Testis (tissue), 3 donors: ENCODE results near the gene LSM7. TPM values are rescaled to one million over a fixed set of nuclear protein-coding genes. Genes with fewer than 3 reads are reported as not detected.

Source experiments
- DNase-seq: peaks from one replicate; pipeline ENCODE4 v3.0.0-alpha.2; 2019
- H3K27ac ChIP-seq, 2 donors: fragments of 200-600 bp; sonication (generic); one replicate each; pipeline ENCODE4 v1.5.1; 2019
- H3K27me3 ChIP-seq: fragments of 200-600 bp; sonication (generic); one replicate; pipeline ENCODE4 v1.5.1; 2019
- H3K36me3 ChIP-seq: fragments of 200-600 bp; sonication (generic); one replicate; pipeline ENCODE4 v1.5.1; 2017; ENCODE audit warnings: low read depth; ENCODE audit errors: missing control alignments
- H3K4me1 ChIP-seq: fragments of 200-600 bp; sonication (generic); one replicate; pipeline ENCODE4 v1.5.1; 2019
- H3K4me3 ChIP-seq, 2 donors: fragments of 200-600 bp; sonication (generic); one replicate each; pipeline ENCODE4 v1.5.1; 2017 to 2019
- H3K9me3 ChIP-seq: fragments of 200-600 bp; sonication (generic); one replicate; pipeline ENCODE4 v1.5.1; 2017
- CTCF ChIP-seq, 3 experiments: fragments of 450-650 bp in 2 of 3; fragments of 200-600 bp in 1 of 3; sonication (generic) in 1 of 3; IDR thresholded peaks; one replicate each; pipeline ENCODE4 v1.5.1; 2016 to 2019; ENCODE audit warnings: antibody characterized with exemption in 3 of 3, mild to moderate bottlenecking in 2 of 3, moderate library complexity in 1 of 3
- POLR2A ChIP-seq: fragments of 450-650 bp; IDR thresholded peaks from one replicate; pipeline ENCODE4 v1.6.1; 2017; ENCODE audit warnings: antibody characterized with exemption, mild to moderate bottlenecking, moderate library complexity
- WGBS, 2 donors: methylation state at CpG; one replicate each; pipeline ENCODE4 v1.1.5; 2018; 5-methylcytosine and 5-hydroxymethylcytosine counted together
- intact Hi-C: fragments of 100-400 bp; cut with DNase I; formaldehyde crosslinking; loops from one replicate; pipeline ENCODE4 v1.15.1; 2023; ENCODE audit warnings: low total_unique reads
- polyA plus RNA-seq: library from polyadenylated mRNA; stranded (reverse); fragments of 350-450 nt; fragmentation: Illumina TruSeq; extraction: RNeasy Lipid Tissue Mini Kit (QIAGEN cat#74804); gene quantifications from one replicate; pipeline ENCODE4 v1.2.3, GENCODE V29; 2014; ENCODE audit warnings: low read depth, low replicate concordance; ENCODE audit not compliant: insufficient read depth
- total RNA-seq, 2 donors: library from RNA; depleted of rRNA; stranded (reverse); fragments of >200 nt; gene quantifications; one replicate each; pipeline ENCODE4 v1.2.3, GENCODE V29; 2016

The LSM7 gene
- total and polyA plus RNA-seq, 3 donors from 2014 or later = 80.7 to 179 (median 163) TPM

- Histone ChIP-seq H3K27me3 (no peaks in the 10 kb centered on the region), H3K27ac (no peak overlapping the region), H3K9me3 (no peaks in the 10 kb centered on the region), H3K4me1 (no peaks in the 10 kb centered on the region), H3K4me3 (no peak overlapping the region), H3K36me3 (no peaks in the 10 kb centered on the region)
- no peak for DNase-seq
- 91 to 94% methylated on average over 26 of the region's 26 CpGs for WGBS, 2 donors
- intact Hi-C loops = no loop called here
- TF ChIP-seq CTCF (IDR thresholded peaks at IDR 0.05) (no peak), POLR2A (no peak)
These were observed 6.8 kb upstream of the LSM7 start for GRCh38 chr19:2334986-2335846.

- no peaks in the 10 kb centered on the region for H3K27me3 ChIP-seq
- no peaks in the 10 kb centered on the region for H3K9me3 ChIP-seq
- 97 to 98% methylated on average over 12 to 27 of the region's 27 CpGs for WGBS, 2 donors
- no peaks in the 10 kb centered on the region for H3K36me3 ChIP-seq
- DNase-seq = no peak
- no peak for TF ChIP-seq CTCF (IDR thresholded peaks at IDR 0.05)
- no peak for TF ChIP-seq POLR2A
- H3K27ac ChIP-seq = no peak overlapping the region
- H3K4me1 ChIP-seq = peaks cover 4% of the 10 kb centered on the region
- no peak overlapping the region for H3K4me3 ChIP-seq
- intact Hi-C loops = no loop called here
These were observed 6.0 kb upstream of the LSM7 start for GRCh38 chr19:2334426-2334825.

- DNase-seq = no peak
- no peak overlapping the region for H3K4me3 ChIP-seq
- no peaks in the 10 kb centered on the region for H3K9me3 ChIP-seq
- H3K4me1 ChIP-seq = peaks cover 7% of the 10 kb centered on the region
- H3K27me3 ChIP-seq = no peaks in the 10 kb centered on the region
- intact Hi-C loops = no loop called here
- H3K36me3 ChIP-seq = no peaks in the 10 kb centered on the region
- no peak overlapping the region for H3K27ac ChIP-seq
- WGBS, 2 donors = 81 to 100% methylated on average over 1 to 11 of the region's 11 CpGs
- no peak for TF ChIP-seq POLR2A
- no peak for TF ChIP-seq CTCF (IDR thresholded peaks at IDR 0.05)
These were observed 5.4 kb upstream of the LSM7 start for GRCh38 chr19:2333807-2334211.

GRCh38 chr19:2333027-2333806 is 4.8 kb upstream of the LSM7 start:
- intact Hi-C loops = no loop called here
- Histone ChIP-seq H3K36me3 (no peaks in the 10 kb centered on the region), H3K27ac (no peak overlapping the region), H3K4me3 (no peak overlapping the region), H3K4me1 (peaks cover 7% of the 10 kb centered on the region), H3K9me3 (no peaks in the 10 kb centered on the region), H3K27me3 (no peaks in the 10 kb centered on the region)
- TF ChIP-seq POLR2A (no peak), CTCF (IDR thresholded peaks at IDR 0.05) (no peak)
- DNase-seq = no peak
- WGBS, 2 donors = 81 to 90% methylated on average over 19 to 27 of the region's 27 CpGs
